GM13977 (cell line): Measurements from ENCODE around the gene ATRNL1.

Experiments used
- DNase-seq: peaks from one replicate; pipeline ENCODE4 v3.0.0; 2012; ENCODE audit warnings: low spot score
- in situ Hi-C: fragments of 300-500 bp; cut with MboI; formaldehyde crosslinking; loops from one replicate; pipeline ENCODE4 v1.12.0; 2022; ENCODE audit warnings: low sequenced_read_pairs, low pct_unique_long_range_greater_than_20kb, mixed read lengths, inconsistent platforms; ENCODE audit not compliant: unreplicated experiment
- TF ChIP-seq, protein P1 (sequence below): IDR thresholded peaks from 2 replicates; pipeline ENCODE4 v1.5.1; 2012; ENCODE audit warnings: mild to moderate bottlenecking, control low read depth; ENCODE audit not compliant: insufficient read depth; ENCODE audit errors: extremely low read depth, missing control alignments

Gene ATRNL1

DNA sequence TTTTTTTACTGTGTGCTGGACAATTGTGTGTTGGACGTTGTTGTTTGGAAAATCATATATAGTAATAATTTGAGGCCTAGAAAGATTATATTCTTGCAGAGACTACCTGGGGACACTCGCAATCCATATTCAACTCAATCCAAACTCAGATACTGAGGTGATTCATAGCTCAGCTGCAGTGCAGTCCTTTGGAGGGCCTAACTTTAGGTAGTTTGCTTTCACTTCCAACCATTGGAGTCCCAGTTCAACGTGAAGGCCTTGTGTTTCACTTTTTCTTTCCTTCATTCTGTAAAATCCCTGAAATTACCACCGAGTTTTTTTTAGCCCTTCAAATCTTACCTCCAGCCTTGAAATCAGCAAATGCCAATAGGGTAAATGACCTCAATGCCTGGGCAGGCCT lies 32.3 kb downstream of the ATRNL1 start:
- in situ Hi-C loops = loop anchor here (10.0 kb wide), 1 partner anchor 251 kb away; no protein-coding TSS in a partner anchor
- TF ChIP-seq, protein P1, sequence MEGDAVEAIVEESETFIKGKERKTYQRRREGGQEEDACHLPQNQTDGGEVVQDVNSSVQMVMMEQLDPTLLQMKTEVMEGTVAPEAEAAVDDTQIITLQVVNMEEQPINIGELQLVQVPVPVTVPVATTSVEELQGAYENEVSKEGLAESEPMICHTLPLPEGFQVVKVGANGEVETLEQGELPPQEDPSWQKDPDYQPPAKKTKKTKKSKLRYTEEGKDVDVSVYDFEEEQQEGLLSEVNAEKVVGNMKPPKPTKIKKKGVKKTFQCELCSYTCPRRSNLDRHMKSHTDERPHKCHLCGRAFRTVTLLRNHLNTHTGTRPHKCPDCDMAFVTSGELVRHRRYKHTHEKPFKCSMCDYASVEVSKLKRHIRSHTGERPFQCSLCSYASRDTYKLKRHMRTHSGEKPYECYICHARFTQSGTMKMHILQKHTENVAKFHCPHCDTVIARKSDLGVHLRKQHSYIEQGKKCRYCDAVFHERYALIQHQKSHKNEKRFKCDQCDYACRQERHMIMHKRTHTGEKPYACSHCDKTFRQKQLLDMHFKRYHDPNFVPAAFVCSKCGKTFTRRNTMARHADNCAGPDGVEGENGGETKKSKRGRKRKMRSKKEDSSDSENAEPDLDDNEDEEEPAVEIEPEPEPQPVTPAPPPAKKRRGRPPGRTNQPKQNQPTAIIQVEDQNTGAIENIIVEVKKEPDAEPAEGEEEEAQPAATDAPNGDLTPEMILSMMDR = no peak

DNA sequence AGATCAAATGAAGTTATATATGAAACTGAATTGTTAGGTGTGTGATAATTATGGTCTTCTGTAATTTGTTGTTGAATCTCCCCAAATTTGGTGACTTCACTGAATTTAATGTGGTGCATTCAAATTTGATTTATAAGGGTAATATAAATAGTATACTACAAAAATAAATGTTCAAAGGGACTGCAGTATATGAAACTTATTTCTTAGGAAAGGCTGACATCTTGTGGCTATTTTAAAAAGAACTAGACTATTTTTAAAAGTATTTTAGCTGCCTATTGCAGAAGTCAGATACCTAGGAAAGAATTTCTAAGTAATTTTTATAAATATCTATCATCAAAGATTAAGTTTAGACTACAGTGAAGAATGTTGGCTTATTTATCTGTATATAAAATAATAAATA lies 36.6 kb downstream of the ATRNL1 start:
- in situ Hi-C loops = loop anchor here (10.0 kb wide), 1 partner anchor 255 kb away; no protein-coding TSS in a partner anchor
- no peak for DNase-seq

More for the DNA sequence above, 32.3 kb downstream of the ATRNL1 start:
- DNase-seq = no peak

DNA sequence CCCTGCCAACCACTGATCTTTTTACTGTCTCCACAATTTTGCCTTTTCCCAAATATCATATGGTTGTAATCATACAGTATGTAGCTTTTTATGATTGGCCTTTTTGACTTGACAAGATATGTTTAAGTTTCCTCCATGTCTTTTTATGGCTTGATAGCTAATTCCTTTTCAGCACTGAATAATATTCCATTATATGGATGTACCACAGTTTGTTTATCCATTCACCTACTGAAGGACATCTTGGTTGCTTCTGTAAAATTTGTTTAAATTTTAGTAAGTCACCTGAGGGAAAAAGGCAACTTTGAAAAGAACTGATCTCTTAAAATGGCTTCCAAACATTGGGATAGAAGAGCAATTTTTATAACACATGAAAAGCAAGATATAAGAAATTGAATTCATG lies 43.5 kb downstream of the ATRNL1 start:
- TF ChIP-seq, protein P1 = no peak
- no peak for DNase-seq
- in situ Hi-C loops = no loop called here

More for the DNA sequence above, 36.6 kb downstream of the ATRNL1 start:
- TF ChIP-seq, protein P1 = peak; percentile 18

DNA sequence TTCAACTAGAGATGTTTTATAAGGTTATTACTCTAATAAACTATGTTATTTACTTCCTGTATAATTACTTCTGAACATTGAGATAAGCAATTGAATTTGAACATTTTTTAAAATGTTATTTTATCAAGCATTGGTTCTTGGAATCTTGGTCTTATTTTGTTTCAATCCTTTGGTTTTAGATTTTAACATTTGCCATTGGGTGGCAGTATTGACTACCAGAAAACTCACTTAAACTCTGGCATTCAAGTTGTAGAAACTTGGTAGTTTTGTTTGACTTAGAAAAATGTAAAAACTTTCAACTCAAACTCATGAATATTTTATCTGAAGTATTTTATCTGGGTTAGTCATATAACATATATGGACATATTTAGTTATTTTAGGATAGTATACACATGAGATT lies 48.1 kb downstream of the ATRNL1 start:
- TF ChIP-seq, protein P1 = peak; percentile 37
- no peak for DNase-seq
- in situ Hi-C loops = no loop called here

DNA sequence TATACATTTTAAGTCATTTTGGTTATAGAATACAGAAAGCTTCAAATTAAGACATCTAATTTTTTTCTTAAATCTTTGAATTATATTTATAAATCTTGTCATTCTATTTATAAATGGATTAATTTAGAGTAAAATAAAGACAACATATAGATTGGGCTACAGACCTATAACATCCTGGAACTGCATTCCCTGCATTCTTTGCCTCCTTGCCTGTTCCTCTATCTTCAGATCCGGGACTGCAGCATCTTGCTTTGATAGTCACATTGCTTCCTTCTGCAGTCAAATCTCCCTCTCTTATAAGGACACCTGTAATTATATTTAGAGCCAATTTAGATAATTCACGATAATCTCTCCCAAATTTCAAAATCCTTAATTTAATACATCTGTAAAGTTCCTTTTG lies 64.2 kb downstream of the ATRNL1 start:
- TF ChIP-seq, protein P1 = no peak
- no peak for DNase-seq

DNA sequence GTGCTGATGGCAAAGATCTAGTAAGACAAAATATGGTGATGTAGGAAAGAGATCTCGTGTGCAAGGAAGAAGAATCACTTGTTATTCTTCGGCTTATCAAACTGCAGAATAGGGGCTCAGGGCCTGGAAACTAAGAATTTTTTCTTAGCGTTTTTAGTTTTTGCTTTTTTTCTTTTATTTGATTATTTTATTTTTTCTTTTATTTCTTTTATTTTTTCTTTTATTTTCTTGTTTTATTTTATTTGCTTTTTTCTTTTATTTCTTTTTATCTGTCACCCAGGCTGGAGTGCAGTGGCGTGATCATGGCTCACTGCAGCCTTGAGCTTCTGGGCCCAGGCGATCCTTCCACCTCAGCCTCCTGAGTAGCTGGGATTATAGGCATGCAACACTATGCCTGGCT lies 70.0 kb downstream of the ATRNL1 start:
- in situ Hi-C loops = no loop called here
- TF ChIP-seq, protein P1 = no peak
- no peak for DNase-seq

More for the DNA sequence above, 64.2 kb downstream of the ATRNL1 start:
- in situ Hi-C loops = no loop called here

DNA sequence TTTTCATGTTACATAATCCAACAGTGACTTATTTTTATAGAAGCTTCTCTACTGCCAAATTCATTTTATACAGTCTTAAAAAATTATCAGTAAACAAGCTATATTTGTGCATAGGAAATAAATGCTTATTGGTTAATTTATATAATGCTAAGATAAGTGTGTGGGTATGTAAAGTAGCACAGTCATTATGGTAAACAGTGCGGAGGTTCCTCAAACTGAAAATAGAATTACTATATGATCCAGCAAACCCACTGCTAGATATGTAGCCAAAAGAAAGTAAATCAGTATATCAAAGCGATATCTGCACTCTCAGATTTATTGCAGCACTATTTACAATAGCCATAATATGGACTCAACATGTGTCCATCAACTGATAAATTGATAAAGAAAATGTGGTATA lies 71.1 kb downstream of the ATRNL1 start:
- TF ChIP-seq, protein P1 = no peak
- in situ Hi-C loops = no loop called here
- DNase-seq = no peak
